Measurements from ENCODE around the gene FAM186B. TPM values are rescaled to one million over a fixed set of nuclear protein-coding genes. Genes with fewer than 3 reads are reported as not detected.

Gene FAM186B
- total and polyA plus RNA-seq, 7 experiments from 2014 or later = 0.13 to 1.1 (median 0.31) TPM

- Mint-ChIP-seq H3K9me3 (peaks cover 0 to 1% (median 0%) of the 10 kb centered on the region in 11 donors), H3K36me3 (no peaks in the 10 kb centered on the region), H3K4me3 (no peak overlapping the region), H3K4me1 (peaks cover 0 to 2% (median 0%) of the 10 kb centered on the region in 7 donors), H3K27me3 (no peaks in the 10 kb centered on the region), H3K27ac (peak overlapping the region in 1 of 9 donors; percentile 27)
- no peak for DNase-seq
- Histone ChIP-seq H3K27ac (ENCODE audit: low read depth, low read length) (no peak overlapping the region), H3K36me3 (ENCODE audit: control insufficient read depth in 2 of 3, insufficient read depth in 3 of 3, low read length in 3 of 3) (no peaks in the 10 kb centered on the region), H3K9me3 (ENCODE audit: control insufficient read depth in 2 of 3, low read length in 3 of 3) (no peaks in the 10 kb centered on the region), H3K4me3 (ENCODE audit: low read length) (no peak overlapping the region), H3K4me1 (ENCODE audit: control insufficient read depth in 2 of 2, insufficient read depth in 2 of 2, low read length in 2 of 2) (no peaks in the 10 kb centered on the region), H3K27me3 (ENCODE audit: control insufficient read depth in 2 of 2, insufficient read depth in 2 of 2, low read length in 2 of 2) (no peaks in the 10 kb centered on the region)
- CTCF ChIA-PET = no interaction called here
- intact Hi-C loops (cut with micrococcal nuclease) = no loop called here
- POLR2A ChIA-PET = no interaction called here
- ATAC-seq = no peak
These were observed 6.9 kb downstream of the FAM186B start for GRCh38 chr12:49598527-49598926.

GRCh38 chr12:49588721-49589516, 16.5 kb downstream of the FAM186B start:
- Histone ChIP-seq H3K4me3 (ENCODE audit: low read length) (no peak overlapping the region), H3K36me3 (ENCODE audit: control insufficient read depth in 2 of 3, insufficient read depth in 3 of 3, low read length in 3 of 3) (peaks cover 0 to 11% (median 0%) of the 10 kb centered on the region in 3 experiments), H3K27ac (ENCODE audit: low read depth, low read length) (no peak overlapping the region), H3K27me3 (ENCODE audit: control insufficient read depth in 2 of 2, insufficient read depth in 2 of 2, low read length in 2 of 2) (no peaks in the 10 kb centered on the region), H3K4me1 (ENCODE audit: control insufficient read depth in 2 of 2, insufficient read depth in 2 of 2, low read length in 2 of 2) (no peaks in the 10 kb centered on the region), H3K9me3 (ENCODE audit: control insufficient read depth in 2 of 3, low read length in 3 of 3) (no peaks in the 10 kb centered on the region)
- ChIA-PET POLR2A (no interaction called here), CTCF (interaction anchor here (0.6 kb wide), 1 partner anchor 111 kb away, joined by 5 read pairs; no protein-coding TSS in a partner anchor)
- Mint-ChIP-seq H3K27me3 (no peaks in the 10 kb centered on the region), H3K4me1 (peaks cover 0 to 12% (median 0%) of the 10 kb centered on the region in 7 donors), H3K9me3 (peaks cover 0 to 15% (median 2%) of the 10 kb centered on the region in 11 donors), H3K36me3 (peaks cover 0 to 40% (median 15%) of the 10 kb centered on the region in 5 donors), H3K27ac (no peak overlapping the region), H3K4me3 (no peak overlapping the region)
- ATAC-seq (no peak), DNase-seq (no peak)
- intact Hi-C loops (cut with micrococcal nuclease) = no loop called here

- H3K9me3 Mint-ChIP-seq = peaks cover 0 to 15% (median 2%) of the 10 kb centered on the region in 11 donors
- CTCF ChIA-PET = no interaction called here
These were observed 17.2 kb downstream of the FAM186B start for GRCh38 chr12:49588281-49588680.

GRCh38 chr12:49587174-49587908, 18.1 kb downstream of the FAM186B start:
- POLR2A ChIA-PET = no interaction called here
- ATAC-seq = no peak
- H3K27ac ChIP-seq (ENCODE audit: low read depth, low read length) = no peak overlapping the region
- peaks cover 0 to 19% (median 0%) of the 10 kb centered on the region in 3 experiments for H3K36me3 ChIP-seq (ENCODE audit: control insufficient read depth in 2 of 3, insufficient read depth in 3 of 3, low read length in 3 of 3)
- H3K4me1 Mint-ChIP-seq = peaks cover 0 to 12% (median 0%) of the 10 kb centered on the region in 7 donors
- no peaks in the 10 kb centered on the region for H3K4me1 ChIP-seq (ENCODE audit: control insufficient read depth in 2 of 2, insufficient read depth in 2 of 2, low read length in 2 of 2)
- H3K9me3 Mint-ChIP-seq = peaks cover 0 to 15% (median 2%) of the 10 kb centered on the region in 11 donors
- no peaks in the 10 kb centered on the region for H3K9me3 ChIP-seq (ENCODE audit: control insufficient read depth in 2 of 3, low read length in 3 of 3)
- H3K27ac Mint-ChIP-seq = no peak overlapping the region
- peaks cover 0 to 41% (median 16%) of the 10 kb centered on the region in 5 donors for H3K36me3 Mint-ChIP-seq
- no peak for DNase-seq
- H3K27me3 Mint-ChIP-seq = no peaks in the 10 kb centered on the region
- H3K27me3 ChIP-seq (ENCODE audit: control insufficient read depth in 2 of 2, insufficient read depth in 2 of 2, low read length in 2 of 2) = no peaks in the 10 kb centered on the region
- H3K4me3 Mint-ChIP-seq = no peak overlapping the region
- CTCF ChIA-PET = no interaction called here
- H3K4me3 ChIP-seq (ENCODE audit: low read length) = no peak overlapping the region
- intact Hi-C loops (cut with micrococcal nuclease) = no loop called here

More at GRCh38 chr12:49588281-49588680, 17.2 kb downstream of the FAM186B start:
- Histone ChIP-seq H3K9me3 (ENCODE audit: control insufficient read depth in 2 of 3, low read length in 3 of 3) (no peaks in the 10 kb centered on the region), H3K4me3 (ENCODE audit: low read length) (no peak overlapping the region), H3K36me3 (ENCODE audit: control insufficient read depth in 2 of 3, insufficient read depth in 3 of 3, low read length in 3 of 3) (peaks cover 0 to 17% (median 0%) of the 10 kb centered on the region in 3 experiments), H3K27me3 (ENCODE audit: control insufficient read depth in 2 of 2, insufficient read depth in 2 of 2, low read length in 2 of 2) (no peaks in the 10 kb centered on the region), H3K4me1 (ENCODE audit: control insufficient read depth in 2 of 2, insufficient read depth in 2 of 2, low read length in 2 of 2) (no peaks in the 10 kb centered on the region), H3K27ac (ENCODE audit: low read depth, low read length) (no peak overlapping the region)
- H3K27ac Mint-ChIP-seq = no peak overlapping the region
- intact Hi-C loops (cut with micrococcal nuclease) = no loop called here
- H3K27me3 Mint-ChIP-seq = no peaks in the 10 kb centered on the region
- peaks cover 0 to 12% (median 0%) of the 10 kb centered on the region in 7 donors for H3K4me1 Mint-ChIP-seq
- H3K4me3 Mint-ChIP-seq = no peak overlapping the region
- no peak for DNase-seq
- H3K36me3 Mint-ChIP-seq = peaks cover 0 to 41% (median 15%) of the 10 kb centered on the region in 5 donors
- no peak for ATAC-seq
- POLR2A ChIA-PET = no interaction called here

GRCh38 chr12:49585477-49586459, 19.7 kb downstream of the FAM186B start:
- ATAC-seq (no peak), DNase-seq (no peak)
- H3K36me3 Mint-ChIP-seq = peaks cover 0 to 34% (median 11%) of the 10 kb centered on the region in 5 donors
- Histone ChIP-seq H3K9me3 (ENCODE audit: control insufficient read depth in 2 of 3, low read length in 3 of 3) (no peaks in the 10 kb centered on the region), H3K4me3 (ENCODE audit: low read length) (no peak overlapping the region), H3K27ac (ENCODE audit: low read depth, low read length) (no peak overlapping the region), H3K27me3 (ENCODE audit: control insufficient read depth in 2 of 2, insufficient read depth in 2 of 2, low read length in 2 of 2) (no peaks in the 10 kb centered on the region), H3K36me3 (ENCODE audit: control insufficient read depth in 2 of 3, insufficient read depth in 3 of 3, low read length in 3 of 3) (peaks cover 0 to 14% (median 0%) of the 10 kb centered on the region in 3 experiments), H3K4me1 (ENCODE audit: control insufficient read depth in 2 of 2, insufficient read depth in 2 of 2, low read length in 2 of 2) (peaks cover 0 to under 1% of the 10 kb centered on the region in 2 donors)
- H3K27me3 Mint-ChIP-seq = no peaks in the 10 kb centered on the region
- ChIA-PET POLR2A (no interaction called here), CTCF (interaction anchor here (0.6 kb wide), 1 partner anchor 34 kb away, joined by 5 read pairs; no protein-coding TSS in a partner anchor)
- peak overlapping the region in 1 of 9 donors; percentile 62 for H3K27ac Mint-ChIP-seq
- intact Hi-C loops (cut with micrococcal nuclease) = no loop called here
- H3K9me3 Mint-ChIP-seq = peaks cover 0 to 9% (median under 1%) of the 10 kb centered on the region in 11 donors
- H3K4me1 Mint-ChIP-seq = peaks cover 2 to 18% (median 6%) of the 10 kb centered on the region in 7 donors
- no peak overlapping the region for H3K4me3 Mint-ChIP-seq

GRCh38 chr12:49584591-49584990, 20.8 kb downstream of the FAM186B start:
- no peaks in the 10 kb centered on the region for H3K27me3 Mint-ChIP-seq
- intact Hi-C loops (cut with micrococcal nuclease) = no loop called here
- Histone ChIP-seq H3K27me3 (ENCODE audit: control insufficient read depth in 2 of 2, insufficient read depth in 2 of 2, low read length in 2 of 2) (no peaks in the 10 kb centered on the region), H3K36me3 (ENCODE audit: control insufficient read depth in 2 of 3, insufficient read depth in 3 of 3, low read length in 3 of 3) (peaks cover 0 to 13% (median 0%) of the 10 kb centered on the region in 3 experiments), H3K4me3 (ENCODE audit: low read length) (no peak overlapping the region), H3K27ac (ENCODE audit: low read depth, low read length) (no peak overlapping the region), H3K9me3 (ENCODE audit: control insufficient read depth in 2 of 3, low read length in 3 of 3) (no peaks in the 10 kb centered on the region), H3K4me1 (ENCODE audit: control insufficient read depth in 2 of 2, insufficient read depth in 2 of 2, low read length in 2 of 2) (peaks cover 3 to 5% of the 10 kb centered on the region in 2 donors)
- peak overlapping the region in 2 of 9 donors; percentile 26 to 76 for H3K27ac Mint-ChIP-seq
- no peak overlapping the region for H3K4me3 Mint-ChIP-seq
- no peak for DNase-seq
- peaks cover 0 to 26% (median 5%) of the 10 kb centered on the region in 5 donors for H3K36me3 Mint-ChIP-seq
- no peak for ATAC-seq
- peaks cover 0 to 1% (median 0%) of the 10 kb centered on the region in 11 donors for H3K9me3 Mint-ChIP-seq
- peaks cover 8 to 18% (median 13%) of the 10 kb centered on the region in 7 donors for H3K4me1 Mint-ChIP-seq
- POLR2A ChIA-PET = interaction anchor here (0.6 kb wide), 1 partner anchor 665 kb away, joined by 7 read pairs; no protein-coding TSS in a partner anchor
- CTCF ChIA-PET = interaction anchor here (0.6 kb wide), 1 partner anchor 35 kb away, joined by 5 read pairs; no protein-coding TSS in a partner anchor

All from naive thymus-derived CD4-positive, alpha-beta T cell (primary cell).